Stomach (tissue), 4 donors: ENCODE measurements around the gene RENBP.

ENCODE experiments used
- EP300 ChIP-seq: sonication (generic); formaldehyde crosslinking; IDR thresholded peaks from one replicate; pipeline ENCODE4 v1.6.1; 2017; ENCODE audit warnings: antibody characterized with exemption
- POLR2A ChIP-seq, 4 donors: fragments of 450-650 bp; IDR thresholded peaks; one replicate each; pipeline ENCODE4 v1.6.1; 2016; ENCODE audit warnings: antibody characterized with exemption in 4 of 4, control low read depth in 2 of 4, mild to moderate bottlenecking in 1 of 4, moderate library complexity in 1 of 4

DNA sequence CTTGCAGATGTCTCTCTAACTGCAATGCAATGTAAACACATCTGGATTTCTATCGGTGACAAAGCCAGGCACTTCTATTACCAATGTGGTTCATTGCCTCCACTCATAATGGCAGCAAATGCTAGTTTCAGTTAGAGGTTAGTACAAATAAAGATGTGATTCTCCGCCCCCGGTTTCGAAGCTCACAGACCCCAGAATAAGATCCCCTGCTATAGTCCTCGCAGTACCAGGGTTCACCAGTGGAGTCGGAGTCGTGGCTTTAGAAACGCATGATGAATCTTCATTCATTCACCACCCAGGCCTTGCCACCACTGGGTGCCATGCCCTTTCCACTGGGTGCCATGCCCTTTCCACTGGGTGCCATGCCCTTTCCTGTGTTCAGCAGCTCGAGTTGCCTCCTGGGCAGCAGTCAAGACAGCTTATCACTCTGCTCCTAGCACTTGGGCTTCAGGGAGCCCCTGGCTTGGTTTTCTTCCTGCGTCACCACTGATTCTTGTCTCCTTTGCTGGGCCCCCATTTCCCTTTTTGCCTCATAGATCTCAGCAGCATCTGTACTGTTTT is 6.1 kb downstream of the RENBP start:
- no peak for TF ChIP-seq POLR2A (IDR thresholded peaks at IDR 0.05)
- no peak for TF ChIP-seq EP300
